ENCODE measurements around the gene DOK6.

DOK6 gene

DNA sequence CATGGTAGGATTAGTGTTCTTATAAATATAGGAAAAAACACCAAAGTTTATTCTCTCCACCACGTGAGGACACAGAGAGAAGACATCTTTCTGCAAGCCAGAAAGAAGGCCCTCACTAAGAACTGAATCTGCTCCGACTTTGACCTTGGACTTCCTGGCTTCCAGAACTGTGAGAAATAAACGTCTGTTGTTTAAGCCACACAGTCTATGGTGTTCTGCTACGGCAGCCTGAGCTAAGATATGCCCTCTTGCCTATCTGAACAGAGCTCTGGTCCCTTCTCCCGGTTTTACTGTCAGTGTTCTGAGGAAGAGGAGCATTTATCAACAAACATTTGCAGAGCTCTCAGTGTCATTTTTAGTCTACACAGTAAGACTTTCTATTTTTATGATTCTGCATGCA lies 131.3 kb downstream of the DOK6 start:
- TF ChIP-seq, protein P1, sequence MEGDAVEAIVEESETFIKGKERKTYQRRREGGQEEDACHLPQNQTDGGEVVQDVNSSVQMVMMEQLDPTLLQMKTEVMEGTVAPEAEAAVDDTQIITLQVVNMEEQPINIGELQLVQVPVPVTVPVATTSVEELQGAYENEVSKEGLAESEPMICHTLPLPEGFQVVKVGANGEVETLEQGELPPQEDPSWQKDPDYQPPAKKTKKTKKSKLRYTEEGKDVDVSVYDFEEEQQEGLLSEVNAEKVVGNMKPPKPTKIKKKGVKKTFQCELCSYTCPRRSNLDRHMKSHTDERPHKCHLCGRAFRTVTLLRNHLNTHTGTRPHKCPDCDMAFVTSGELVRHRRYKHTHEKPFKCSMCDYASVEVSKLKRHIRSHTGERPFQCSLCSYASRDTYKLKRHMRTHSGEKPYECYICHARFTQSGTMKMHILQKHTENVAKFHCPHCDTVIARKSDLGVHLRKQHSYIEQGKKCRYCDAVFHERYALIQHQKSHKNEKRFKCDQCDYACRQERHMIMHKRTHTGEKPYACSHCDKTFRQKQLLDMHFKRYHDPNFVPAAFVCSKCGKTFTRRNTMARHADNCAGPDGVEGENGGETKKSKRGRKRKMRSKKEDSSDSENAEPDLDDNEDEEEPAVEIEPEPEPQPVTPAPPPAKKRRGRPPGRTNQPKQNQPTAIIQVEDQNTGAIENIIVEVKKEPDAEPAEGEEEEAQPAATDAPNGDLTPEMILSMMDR (IDR thresholded peaks at IDR 0.05; ENCODE audit: insufficient read depth, low read length, missing control alignments), result no peak

DNA sequence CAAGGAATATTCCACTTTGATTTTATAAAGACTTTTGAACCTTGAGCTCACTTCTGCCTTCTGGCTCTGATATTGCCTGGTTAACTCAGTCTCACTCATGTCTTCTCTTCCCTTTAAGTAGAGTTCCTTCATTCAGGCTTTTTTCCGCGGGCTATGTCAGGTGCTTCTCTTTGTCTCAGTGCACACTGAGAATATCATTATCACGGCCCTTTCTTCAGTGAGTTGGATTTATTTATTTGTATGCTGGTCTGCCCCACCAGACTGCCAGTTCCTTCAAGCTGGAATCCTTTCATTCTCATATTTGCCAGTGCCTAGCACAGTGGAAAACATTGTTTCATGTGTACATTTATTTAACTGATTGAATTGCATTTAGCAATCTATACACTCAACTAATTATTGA lies 136.5 kb downstream of the DOK6 start:
- H3K4me3 ChIP-seq (ENCODE audit: low read depth, low read length), result no peak overlapping the region
- no peak for DNase-seq (ENCODE audit: low read depth, low spot score)
- TF ChIP-seq, protein P1 (IDR thresholded peaks at IDR 0.05; ENCODE audit: insufficient read depth, low read length, missing control alignments), result no peak
- CTCF ChIA-PET, result no interaction called here
- POLR2A ChIA-PET, result no interaction called here

More for the DNA sequence above, 131.3 kb downstream of the DOK6 start:
- no peak overlapping the region for H3K4me3 ChIP-seq (ENCODE audit: low read depth, low read length)
- no peak for DNase-seq (ENCODE audit: low read depth, low spot score)
- ChIA-PET CTCF (no interaction called here), POLR2A (no interaction called here)

DNA sequence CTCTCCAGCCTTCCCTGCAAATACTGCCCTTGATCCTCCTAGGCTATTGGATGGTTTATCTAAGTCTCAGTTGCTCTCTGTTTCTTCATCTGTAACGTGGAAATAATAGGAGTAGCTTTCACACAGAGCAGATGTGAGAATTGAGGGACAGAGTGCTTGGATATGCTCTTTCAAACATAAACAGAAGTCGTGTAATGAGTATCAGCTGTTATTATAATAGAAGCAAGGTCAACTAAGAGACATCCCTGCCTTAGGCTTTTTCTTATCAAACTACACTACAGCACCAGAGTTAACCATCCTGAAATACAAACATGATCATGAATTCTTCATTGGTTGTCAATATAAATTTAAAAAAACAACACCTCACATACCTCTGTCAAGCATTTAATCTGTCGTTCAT lies 138.2 kb downstream of the DOK6 start:
- TF ChIP-seq, protein P1 (IDR thresholded peaks at IDR 0.05; ENCODE audit: insufficient read depth, low read length, missing control alignments), result no peak
- POLR2A ChIA-PET, result no interaction called here
- CTCF ChIA-PET, result no interaction called here
- no peak overlapping the region for H3K4me3 ChIP-seq (ENCODE audit: low read depth, low read length)
- DNase-seq (ENCODE audit: low read depth, low spot score), result no peak

DNA sequence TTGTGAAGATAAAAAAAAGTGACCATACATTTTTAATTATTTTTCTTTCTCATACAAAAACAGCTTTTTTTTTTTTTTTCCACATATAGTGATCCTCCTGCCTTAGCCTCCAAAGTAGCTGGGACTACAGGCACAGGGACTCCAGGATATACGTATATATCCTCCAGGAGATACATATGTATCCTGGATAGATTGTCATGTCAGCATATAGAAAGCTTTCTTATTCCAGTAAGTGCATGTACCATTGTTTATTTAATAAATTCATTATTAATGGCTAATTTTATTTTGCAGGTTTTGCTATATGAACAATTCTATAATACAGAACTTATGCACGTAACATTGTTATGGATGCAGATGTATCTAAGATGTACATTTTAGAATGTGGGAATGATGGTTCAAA lies 138.7 kb downstream of the DOK6 start:
- CTCF ChIA-PET, result no interaction called here
- TF ChIP-seq, protein P1 (IDR thresholded peaks at IDR 0.05; ENCODE audit: insufficient read depth, low read length, missing control alignments), result no peak
- no peak overlapping the region for H3K4me3 ChIP-seq (ENCODE audit: low read depth, low read length)
- DNase-seq (ENCODE audit: low read depth, low spot score), result no peak
- POLR2A ChIA-PET, result no interaction called here

DNA sequence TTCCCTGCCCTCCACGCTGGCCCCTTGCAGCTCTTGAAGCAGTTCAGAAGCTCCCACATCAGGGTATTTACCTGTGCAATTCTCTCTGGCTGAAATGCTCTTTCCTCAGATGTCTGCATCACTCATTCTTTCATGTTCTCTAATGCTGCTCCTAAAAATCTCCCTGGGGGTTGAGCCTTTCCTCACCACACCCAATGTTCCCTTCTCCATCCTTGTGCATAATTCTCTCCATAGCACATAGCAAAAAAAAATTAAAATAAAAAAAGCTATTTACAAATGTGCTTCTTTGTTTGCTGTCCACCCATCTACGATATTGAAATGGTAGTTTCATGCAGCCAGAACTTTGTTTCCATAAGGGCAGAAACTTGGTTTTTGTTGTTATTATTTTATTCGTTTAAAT lies 155.5 kb downstream of the DOK6 start:
- DNase-seq (ENCODE audit: low read depth, low spot score), result no peak
- no peak overlapping the region for H3K4me3 ChIP-seq (ENCODE audit: low read depth, low read length)
- TF ChIP-seq, protein P1 (IDR thresholded peaks at IDR 0.05; ENCODE audit: insufficient read depth, low read length, missing control alignments), result no peak
- POLR2A ChIA-PET, result no interaction called here
- CTCF ChIA-PET, result no interaction called here

DNA sequence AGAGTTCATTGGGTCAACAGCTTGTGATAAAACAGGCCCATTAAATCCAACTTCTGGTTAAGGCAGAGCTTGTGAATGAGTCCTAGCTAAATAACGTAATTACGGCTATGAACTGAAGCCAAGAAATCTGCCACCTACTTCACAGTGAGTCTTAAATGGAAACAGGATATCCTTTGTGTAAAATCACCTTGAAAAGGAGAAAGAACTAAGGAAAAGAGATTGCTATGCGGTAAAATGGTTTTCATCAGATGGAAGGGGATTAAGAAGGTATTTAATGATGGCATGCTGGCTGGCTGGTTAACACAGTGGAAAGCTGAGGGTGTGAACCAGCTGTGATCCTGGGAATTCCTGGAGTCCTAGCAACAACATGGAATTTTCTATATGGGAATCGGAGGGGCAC lies 156.6 kb downstream of the DOK6 start:
- POLR2A ChIA-PET, result no interaction called here
- TF ChIP-seq, protein P1 (IDR thresholded peaks at IDR 0.05; ENCODE audit: insufficient read depth, low read length, missing control alignments), result no peak
- CTCF ChIA-PET, result no interaction called here
- no peak overlapping the region for H3K4me3 ChIP-seq (ENCODE audit: low read depth, low read length)
- no peak for DNase-seq (ENCODE audit: low read depth, low spot score)

All from AG04449 (cell line).